RWPE2 (cell line): ENCODE results near the gene PRKCE.

Source experiments
- ATAC-seq: fragments of 200-7000 bp; cut with Tn5 transposase; 3 replicates; pipeline ENCODE4 v1.9.1; 2021; ENCODE audit warnings: low read depth
- DNase-seq: peaks from one replicate; pipeline ENCODE4 v3.0.0-alpha.2; 2020; ENCODE audit warnings: low spot score
- H3K27ac ChIP-seq: fragments of 450-650 bp; 2 replicates; pipeline ENCODE4 v1.5.1; 2017; ENCODE audit warnings: mild to moderate bottlenecking; ENCODE audit not compliant: poor library complexity, severe bottlenecking
- H3K27me3 ChIP-seq: fragments of 250-450 bp; sonication (Bioruptor Pico); 2 replicates; pipeline ENCODE4 v1.5.1; 2021; ENCODE audit warnings: mild to moderate bottlenecking, moderate library complexity; ENCODE audit not compliant: insufficient read depth, poor library complexity, severe bottlenecking
- H3K36me3 ChIP-seq: fragments of 250-450 bp; sonication (Bioruptor Pico); 2 replicates; pipeline ENCODE4 v1.5.1; 2020; ENCODE audit warnings: low read depth, mild to moderate bottlenecking, moderate library complexity
- H3K4me1 ChIP-seq: fragments of 250-450 bp; sonication (Bioruptor Pico); 2 replicates; pipeline ENCODE4 v1.5.1; 2021; ENCODE audit warnings: mild to moderate bottlenecking, moderate library complexity; ENCODE audit not compliant: insufficient read depth, poor library complexity, severe bottlenecking
- H3K4me3 ChIP-seq: fragments of 250-450 bp; sonication (Bioruptor Pico); 2 replicates; pipeline ENCODE4 v1.5.1; 2021; ENCODE audit warnings: mild to moderate bottlenecking, moderate library complexity; ENCODE audit not compliant: severe bottlenecking
- H3K9me3 ChIP-seq: fragments of 250-450 bp; sonication (Bioruptor Pico); 2 replicates; pipeline ENCODE4 v1.5.1; 2021; ENCODE audit warnings: mild to moderate bottlenecking, moderate library complexity; ENCODE audit not compliant: severe bottlenecking
- CTCF ChIP-seq: fragments of 450-650 bp; IDR thresholded peaks from one replicate; pipeline ENCODE4 v1.5.1; 2017; ENCODE audit warnings: mild to moderate bottlenecking, moderate library complexity; ENCODE audit not compliant: poor library complexity, severe bottlenecking

PRKCE gene

GRCh38 chr2:45895241-45895861 lies 243.9 kb downstream of the PRKCE start:
- no peaks in the 10 kb centered on the region for H3K4me1 ChIP-seq
- no peak overlapping the region for H3K4me3 ChIP-seq
- TF ChIP-seq CTCF = no peak
- H3K27ac ChIP-seq = no peak overlapping the region
- ATAC-seq (no peak), DNase-seq (no peak)
- no peaks in the 10 kb centered on the region for H3K36me3 ChIP-seq
- H3K9me3 ChIP-seq = no peaks in the 10 kb centered on the region
- no peaks in the 10 kb centered on the region for H3K27me3 ChIP-seq

GRCh38 chr2:45896311-45896710 lies 244.8 kb downstream of the PRKCE start:
- Histone ChIP-seq H3K4me1 (no peaks in the 10 kb centered on the region), H3K27me3 (no peaks in the 10 kb centered on the region), H3K4me3 (no peak overlapping the region), H3K27ac (no peak overlapping the region), H3K9me3 (no peaks in the 10 kb centered on the region), H3K36me3 (no peaks in the 10 kb centered on the region)
- no peak for DNase-seq
- no peak for ATAC-seq
- no peak for TF ChIP-seq CTCF

GRCh38 chr2:45897842-45898241 lies 246.4 kb downstream of the PRKCE start:
- DNase-seq (no peak), ATAC-seq (no peak)
- Histone ChIP-seq H3K9me3 (no peaks in the 10 kb centered on the region), H3K27ac (no peak overlapping the region), H3K27me3 (no peaks in the 10 kb centered on the region), H3K4me3 (no peak overlapping the region), H3K4me1 (no peaks in the 10 kb centered on the region), H3K36me3 (no peaks in the 10 kb centered on the region)
- TF ChIP-seq CTCF = no peak

- Histone ChIP-seq H3K27ac (no peak overlapping the region), H3K4me3 (no peak overlapping the region), H3K4me1 (no peaks in the 10 kb centered on the region), H3K9me3 (no peaks in the 10 kb centered on the region), H3K36me3 (no peaks in the 10 kb centered on the region), H3K27me3 (no peaks in the 10 kb centered on the region)
- no peak for TF ChIP-seq CTCF
- no peak for DNase-seq
- no peak for ATAC-seq
Observed at GRCh38 chr2:45898819-45899218, 247.3 kb downstream of the PRKCE start.

- no peaks in the 10 kb centered on the region for H3K4me1 ChIP-seq
- no peaks in the 10 kb centered on the region for H3K36me3 ChIP-seq
- H3K9me3 ChIP-seq = no peaks in the 10 kb centered on the region
- no peaks in the 10 kb centered on the region for H3K27me3 ChIP-seq
- no peak for TF ChIP-seq CTCF
- H3K27ac ChIP-seq = no peak overlapping the region
- DNase-seq (no peak), ATAC-seq (no peak)
- no peak overlapping the region for H3K4me3 ChIP-seq
Observed at GRCh38 chr2:45899926-45900325, 248.5 kb downstream of the PRKCE start.
